Osteoblast (primary cell): ENCODE measurements around the gene SESN3. TPM values are rescaled to one million over a fixed set of nuclear protein-coding genes. Genes with fewer than 3 reads are reported as not detected.

ENCODE experiments used
- DNase-seq: peaks from one replicate; pipeline ENCODE4 v3.0.0; 2011; ENCODE audit warnings: low spot score, mixed read lengths; ENCODE audit not compliant: insufficient read length; ENCODE audit errors: missing footprints
- H2AFZ ChIP-seq: 2 replicates; pipeline ENCODE4 v1.6.0; 2011; ENCODE audit warnings: mild to moderate bottlenecking, low read length
- H3K27ac ChIP-seq: 2 replicates; pipeline ENCODE4 v1.5.1; 2011; ENCODE audit warnings: mild to moderate bottlenecking, low read depth, low read length, moderate library complexity
- H3K27me3 ChIP-seq: 2 replicates; pipeline ENCODE4 v1.6.0; 2012; ENCODE audit warnings: mild to moderate bottlenecking, control low read depth, inconsistent platforms, low read length, moderate library complexity; ENCODE audit not compliant: insufficient read depth
- H3K36me3 ChIP-seq: 2 replicates; pipeline ENCODE4 v1.5.1; 2011; ENCODE audit warnings: mild to moderate bottlenecking, low read length, control low read depth, moderate library complexity; ENCODE audit not compliant: insufficient read depth
- H3K4me1 ChIP-seq: 2 replicates; pipeline ENCODE4 v1.5.1; 2011; ENCODE audit warnings: mild to moderate bottlenecking, low read length, control low read depth, moderate library complexity; ENCODE audit not compliant: insufficient read depth
- H3K4me2 ChIP-seq: 2 replicates; pipeline ENCODE4 v1.6.0; 2011; ENCODE audit warnings: mild to moderate bottlenecking, low read length; ENCODE audit not compliant: insufficient read depth
- H3K4me3 ChIP-seq: fragments of 200-600 bp; sonication (generic); 3 replicates; pipeline ENCODE4 v1.5.1; 2012; ENCODE audit warnings: mild to moderate bottlenecking, low read length, inconsistent platforms; ENCODE audit not compliant: insufficient read depth
- H3K79me2 ChIP-seq: 2 replicates; pipeline ENCODE4 v1.6.0; 2012; ENCODE audit warnings: mild to moderate bottlenecking, low read length, control low read depth, inconsistent platforms; ENCODE audit not compliant: insufficient read depth
- H3K9me3 ChIP-seq: 2 replicates; pipeline ENCODE4 v1.5.1; 2011; ENCODE audit warnings: low read depth, low read length, control low read depth
- H4K20me1 ChIP-seq: 2 replicates; pipeline ENCODE4 v1.6.0; 2012; ENCODE audit warnings: mild to moderate bottlenecking, low read length, control low read depth; ENCODE audit not compliant: insufficient read depth
- total RNA-seq: library from RNA; depleted of rRNA; stranded (reverse); fragments of >200 nt; gene quantifications from 2 replicates; pipeline ENCODE4 v1.2.3, GENCODE V29; 2012
- TF ChIP-seq, protein P1 (sequence below): IDR thresholded peaks from 2 replicates; pipeline ENCODE4 v1.5.1; 2011; ENCODE audit warnings: mild to moderate bottlenecking, low read depth, low read length, moderate library complexity; ENCODE audit errors: extremely low read depth

SESN3 gene
- total RNA-seq, 1 donor, result 24.6 TPM

- Histone ChIP-seq H4K20me1 (no peaks in the 10 kb centered on the region), H3K27me3 (no peaks in the 10 kb centered on the region), H3K4me1 (no peaks in the 10 kb centered on the region), H3K9me3 (no peaks in the 10 kb centered on the region), H3K27ac (no peak overlapping the region), H3K4me3 (no peak overlapping the region), H3K36me3 (no peaks in the 10 kb centered on the region), H2AFZ (no peak overlapping the region), H3K4me2 (no peak overlapping the region), H3K79me2 (no peaks in the 10 kb centered on the region)
- no peak for DNase-seq
- TF ChIP-seq, protein P1, sequence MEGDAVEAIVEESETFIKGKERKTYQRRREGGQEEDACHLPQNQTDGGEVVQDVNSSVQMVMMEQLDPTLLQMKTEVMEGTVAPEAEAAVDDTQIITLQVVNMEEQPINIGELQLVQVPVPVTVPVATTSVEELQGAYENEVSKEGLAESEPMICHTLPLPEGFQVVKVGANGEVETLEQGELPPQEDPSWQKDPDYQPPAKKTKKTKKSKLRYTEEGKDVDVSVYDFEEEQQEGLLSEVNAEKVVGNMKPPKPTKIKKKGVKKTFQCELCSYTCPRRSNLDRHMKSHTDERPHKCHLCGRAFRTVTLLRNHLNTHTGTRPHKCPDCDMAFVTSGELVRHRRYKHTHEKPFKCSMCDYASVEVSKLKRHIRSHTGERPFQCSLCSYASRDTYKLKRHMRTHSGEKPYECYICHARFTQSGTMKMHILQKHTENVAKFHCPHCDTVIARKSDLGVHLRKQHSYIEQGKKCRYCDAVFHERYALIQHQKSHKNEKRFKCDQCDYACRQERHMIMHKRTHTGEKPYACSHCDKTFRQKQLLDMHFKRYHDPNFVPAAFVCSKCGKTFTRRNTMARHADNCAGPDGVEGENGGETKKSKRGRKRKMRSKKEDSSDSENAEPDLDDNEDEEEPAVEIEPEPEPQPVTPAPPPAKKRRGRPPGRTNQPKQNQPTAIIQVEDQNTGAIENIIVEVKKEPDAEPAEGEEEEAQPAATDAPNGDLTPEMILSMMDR, result no peak
These were observed 33.9 kb upstream of the SESN3 start for GRCh38 chr11:95264881-95265280.

GRCh38 chr11:95262994-95263765, 32.2 kb upstream of the SESN3 start:
- no peak for DNase-seq
- H3K4me3 ChIP-seq, result no peak overlapping the region

GRCh38 chr11:95257456-95257971, 26.5 kb upstream of the SESN3 start:
- Histone ChIP-seq H3K4me2 (no peak overlapping the region), H3K9me3 (no peaks in the 10 kb centered on the region), H3K4me3 (no peak overlapping the region), H2AFZ (no peak overlapping the region), H3K27me3 (peaks cover 3% of the 10 kb centered on the region), H3K4me1 (peaks cover 10% of the 10 kb centered on the region), H4K20me1 (no peaks in the 10 kb centered on the region), H3K36me3 (no peaks in the 10 kb centered on the region), H3K79me2 (no peaks in the 10 kb centered on the region), H3K27ac (no peak overlapping the region)
- TF ChIP-seq, protein P1, result no peak
- no peak for DNase-seq

More at GRCh38 chr11:95262994-95263765, 32.2 kb upstream of the SESN3 start:
- Histone ChIP-seq H3K4me1 (no peaks in the 10 kb centered on the region), H2AFZ (no peak overlapping the region), H3K79me2 (no peaks in the 10 kb centered on the region), H3K9me3 (no peaks in the 10 kb centered on the region), H3K4me2 (no peak overlapping the region), H4K20me1 (no peaks in the 10 kb centered on the region), H3K27me3 (no peaks in the 10 kb centered on the region), H3K36me3 (no peaks in the 10 kb centered on the region), H3K27ac (no peak overlapping the region)
- TF ChIP-seq, protein P1, result no peak

DNA sequence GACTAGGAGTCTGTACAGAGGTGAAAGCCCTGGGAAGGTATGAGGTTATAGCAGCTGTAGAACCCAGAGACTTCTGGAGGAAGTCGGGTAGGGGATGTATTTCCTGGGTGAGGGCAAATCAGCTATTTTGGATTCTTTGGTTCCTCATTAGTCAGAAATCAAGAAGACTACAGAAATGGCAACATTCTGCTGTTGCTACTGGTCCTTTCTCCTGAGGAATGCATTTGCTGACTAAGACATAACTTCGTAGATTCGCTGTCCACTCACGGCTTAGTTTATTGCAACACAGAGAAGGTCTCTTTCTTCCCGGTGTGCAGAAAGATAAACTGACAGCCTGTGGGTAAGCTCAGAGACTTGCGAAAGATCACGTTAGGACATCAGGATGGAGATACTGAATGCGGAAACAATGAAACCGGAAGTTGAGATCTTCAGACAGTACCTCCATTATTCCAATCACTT, 25.3 kb upstream of the SESN3 start:
- Histone ChIP-seq H3K36me3 (no peaks in the 10 kb centered on the region), H3K27ac (no peak overlapping the region), H3K27me3 (peaks cover 3% of the 10 kb centered on the region), H2AFZ (peak overlapping the region; percentile 38), H3K4me3 (no peak overlapping the region), H4K20me1 (no peaks in the 10 kb centered on the region), H3K9me3 (no peaks in the 10 kb centered on the region), H3K79me2 (no peaks in the 10 kb centered on the region), H3K4me2 (no peak overlapping the region), H3K4me1 (peaks cover 10% of the 10 kb centered on the region)
- TF ChIP-seq, protein P1, result no peak
- no peak for DNase-seq
